HCT116 (cell line): ENCODE data around the gene ROR2.

ENCODE experiments used
- ATF3 ChIP-seq: IDR thresholded peaks from 2 replicates; pipeline ENCODE4 v1.6.1; 2012
- CBX3 ChIP-seq: IDR thresholded peaks from 2 replicates; pipeline ENCODE4 v1.6.1; 2012; ENCODE audit warnings: low read depth
- CTCF ChIP-seq, 3 experiments: fragments of 200-600 bp in 1 of 3; sonication (generic) in 1 of 3; IDR thresholded peaks in 2 of 3; conservative IDR thresholded peaks in 1 of 3; 2 replicates each; pipeline ENCODE4 v1.5.1; 2012 to 2017; ENCODE audit warnings: low read depth in 2 of 3, low read length in 2 of 3, antibody characterized with exemption in 1 of 3, borderline replicate concordance in 1 of 3, control low read depth in 1 of 3, mild to moderate bottlenecking in 1 of 3, mixed read lengths in 1 of 3, mixed run types in 1 of 3, moderate library complexity in 1 of 3; ENCODE audit not compliant: insufficient read depth in 1 of 3
- EZH2 ChIP-seq: fragments of 200-600 bp; sonication (generic); IDR thresholded peaks from 2 replicates; pipeline ENCODE4 v1.6.1; 2017; ENCODE audit warnings: antibody characterized with exemption, mixed run types
- POLR2A ChIP-seq: IDR thresholded peaks from 2 replicates; pipeline ENCODE4 v1.7.0; 2011; ENCODE audit warnings: borderline replicate concordance; ENCODE audit not compliant: insufficient read depth, insufficient read length; ENCODE audit errors: extremely low read depth
- POLR2AphosphoS5 ChIP-seq: IDR thresholded peaks from 2 replicates; pipeline ENCODE4 v1.6.1; 2011; ENCODE audit warnings: mild to moderate bottlenecking, low read depth, low read length, moderate library complexity

GRCh38 chr9:91899219-91899563 is 50.8 kb downstream of the ROR2 start:
- no peak for TF ChIP-seq POLR2AphosphoS5
- TF ChIP-seq CTCF (IDR thresholded peaks at IDR 0.05 in 2 of 3, conservative IDR thresholded peaks at IDR 0.05 in 1 of 3; ENCODE audit: borderline replicate concordance in 1 of 3, insufficient read depth in 1 of 3, low read depth in 2 of 3, low read length in 2 of 3) = no peak
- TF ChIP-seq EZH2 = no peak
- TF ChIP-seq CBX3 = no peak
- no peak for TF ChIP-seq ATF3
- no peak for TF ChIP-seq POLR2A
